ENCODE results near the gene BLVRB. TPM values are rescaled to one million over a fixed set of nuclear protein-coding genes. Genes with fewer than 3 reads are reported as not detected.

The BLVRB gene
- total and polyA plus RNA-seq, 9 of the 15 experiments (the other 6 are each of a cell fraction or from before 2014, with no cell fraction given) = 81.1 to 749 (median 331) TPM

- TF ChIP-seq ZNF217 (CRISPR knock-in tag; IDR thresholded peaks at IDR 0.05) (no peak), ZC3H11A (IDR thresholded peaks at IDR 0.05; ENCODE audit: low read depth, low read length) (no peak), DMBX1 (CRISPR knock-in tag; IDR thresholded peaks at IDR 0.05; ENCODE audit: borderline replicate concordance) (no peak), ATF1 (CRISPR knock-in tag; IDR thresholded peaks at IDR 0.05) (no peak), ATF1 (tag; IDR thresholded peaks at IDR 0.05) (no peak), GTF2A2 (tag; IDR thresholded peaks at IDR 0.05) (no peak), ZNF551 (CRISPR knock-in tag; IDR thresholded peaks at IDR 0.05) (no peak), ZNF184 (CRISPR knock-in tag; IDR thresholded peaks at IDR 0.05) (no peak), ZZZ3 (IDR thresholded peaks at IDR 0.05) (no peak), SIN3B (IDR thresholded peaks at IDR 0.05; ENCODE audit: low read depth) (no peak), MYC (IDR thresholded peaks at IDR 0.05; ENCODE audit: low read depth, low read length) (no peak), MYC (CRISPR knock-in tag; IDR thresholded peaks at IDR 0.05; ENCODE audit: borderline replicate concordance, low read depth) (no peak), PRPF4 (IDR thresholded peaks at IDR 0.05; ENCODE audit: insufficient read depth, low read depth, low read length, poor library complexity, severe bottlenecking) (no peak), CCNT2 (IDR thresholded peaks at IDR 0.05; ENCODE audit: borderline replicate concordance, extremely low read depth, insufficient read length, low read depth, low read length) (no peak), RBM39 (optimal IDR thresholded peaks at IDR 0.05; ENCODE audit: low read depth, low read length) (no peak), MYBL2 (IDR thresholded peaks at IDR 0.05; ENCODE audit: low read depth) (no peak), MYBL2 (CRISPR knock-in tag; IDR thresholded peaks at IDR 0.05; ENCODE audit: borderline replicate concordance) (no peak), ARID2 (IDR thresholded peaks at IDR 0.05) (no peak), GTF2E2 (tag; IDR thresholded peaks at IDR 0.05) (0 out of 2 replicates have a peak, but pooled peaks have one; percentile 1), SREBF2 (CRISPR knock-in tag; IDR thresholded peaks at IDR 0.05) (no peak), SMARCB1 (IDR thresholded peaks at IDR 0.05; ENCODE audit: insufficient read length, low read depth) (no peak), BRD4 (IDR thresholded peaks at IDR 0.05) (no peak), FUS (optimal IDR thresholded peaks at IDR 0.05; ENCODE audit: low read depth, low read length) (no peak), AFF4 (CRISPR knock-in tag; IDR thresholded peaks at IDR 0.05) (no peak), TAL1 (IDR thresholded peaks at IDR 0.05) (no peak), ZNF197 (CRISPR knock-in tag; IDR thresholded peaks at IDR 0.05; ENCODE audit: low read depth) (no peak)
Observed at GRCh38 chr19:40424637-40425449, 40.7 kb downstream of the BLVRB start (continued).

All from K562 (cell line).